Measurements from ENCODE around the gene GABRB1.

GABRB1 gene

GRCh38 chr4:47031011-47031678 is at the start of gene GABRB1:
TSS of gene GABRB1 (plus strand) at chr4:47031567.
- peak; percentile 10 for DNase-seq

GRCh38 chr4:46984781-46985180 is 46.6 kb upstream of the GABRB1 start:
- DNase-seq = no peak

GRCh38 chr4:46986922-46987638 is 44.3 kb upstream of the GABRB1 start:
- DNase-seq = no peak

- DNase-seq = no peak
Observed at GRCh38 chr4:46992338-46992737, 39.0 kb upstream of the GABRB1 start.

DNA sequence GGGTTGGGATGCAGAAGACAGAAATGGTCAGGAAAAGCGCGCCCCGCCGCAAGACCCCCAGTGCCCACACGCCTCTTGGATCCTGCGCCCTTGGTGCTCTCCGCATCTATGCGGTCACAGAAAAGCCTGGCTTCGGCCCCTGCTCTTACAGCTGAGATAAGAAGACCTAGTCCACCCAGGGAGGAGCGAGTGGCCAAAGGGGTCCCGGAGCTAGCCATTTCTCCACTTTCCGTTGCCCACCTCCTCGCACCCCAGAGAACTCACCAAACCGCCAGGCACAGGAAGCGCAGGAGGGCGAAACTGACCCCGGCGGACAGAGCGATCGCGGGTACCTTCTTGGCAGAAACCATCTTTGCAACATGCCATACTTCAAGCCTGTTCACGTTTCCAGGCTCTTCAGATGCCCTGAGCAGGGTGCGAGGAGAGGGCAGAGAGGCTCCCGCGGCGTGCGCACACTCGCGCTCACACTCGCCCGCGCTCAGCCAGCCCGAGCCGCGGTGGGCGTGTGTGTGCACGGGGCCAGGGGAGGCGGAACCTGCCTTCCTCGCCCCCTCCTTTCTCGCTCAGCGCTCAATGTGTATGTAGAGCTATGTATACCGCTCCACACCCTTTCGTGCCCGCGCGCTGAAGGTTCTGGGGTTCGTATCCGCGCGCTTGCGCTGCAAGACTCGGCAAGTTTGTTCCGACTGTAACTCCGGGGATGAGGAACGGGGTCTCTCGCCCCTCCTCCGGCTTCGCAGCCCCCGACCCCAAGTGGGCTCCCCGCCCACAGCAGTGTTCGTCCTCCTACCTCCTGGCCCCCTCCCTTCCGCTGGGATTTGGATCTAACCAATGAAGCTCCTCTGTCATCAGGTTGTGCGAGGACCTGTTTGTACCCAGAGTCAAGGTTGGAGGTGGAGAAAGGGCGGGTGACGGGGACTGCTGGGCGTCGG is 38.0 kb upstream of the GABRB1 start, which contains the start of gene GABRA4:
Gene GABRA4, minus strand, starts transcription at position 507 of the 932 bp plus-strand sequence. Its CDS starts 157 bp downstream, at position 350.
- no peak for DNase-seq

DNA sequence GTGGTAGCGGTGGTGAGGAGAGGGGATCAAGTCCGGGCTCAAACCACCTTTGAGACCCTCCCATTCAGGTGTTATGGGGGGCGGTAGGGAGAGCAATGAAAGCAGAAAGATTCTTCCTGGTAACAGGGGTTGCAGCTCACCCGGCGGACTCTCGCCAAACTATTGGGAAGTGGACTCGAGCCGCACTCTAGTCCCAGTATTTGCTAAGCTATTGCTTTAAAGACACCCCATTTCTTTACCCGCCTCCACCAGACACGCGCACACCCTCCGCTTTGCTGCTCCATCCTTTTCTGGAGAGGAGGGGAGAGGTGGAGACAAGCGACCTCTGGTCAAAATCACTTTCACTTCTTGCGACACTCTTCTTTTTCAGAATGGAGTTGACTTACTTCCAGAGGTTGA is 37.4 kb upstream of the GABRB1 start:
- DNase-seq = no peak

GRCh38 chr4:46999566-46999965 is 31.8 kb upstream of the GABRB1 start:
- no peak for DNase-seq

DNA sequence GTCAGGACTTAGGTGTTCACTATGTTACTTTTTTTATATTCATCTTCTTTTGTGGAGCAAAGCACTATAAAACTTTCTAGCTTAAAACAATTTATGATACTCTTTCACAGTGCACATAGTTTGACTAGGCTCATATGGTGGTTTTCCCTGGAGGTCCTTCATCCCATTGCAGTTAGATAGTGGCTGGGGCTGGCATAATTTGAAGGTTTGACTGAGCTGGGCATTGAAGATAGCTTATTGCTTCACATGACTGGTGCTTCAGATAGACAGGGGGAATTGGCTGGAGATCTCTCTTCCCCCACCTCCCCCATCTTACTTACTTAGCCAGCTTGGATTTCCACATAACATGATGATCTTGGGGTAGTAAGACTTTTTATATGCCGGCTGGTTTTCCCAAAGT is 31.0 kb upstream of the GABRB1 start:
- no peak for DNase-seq

DNA sequence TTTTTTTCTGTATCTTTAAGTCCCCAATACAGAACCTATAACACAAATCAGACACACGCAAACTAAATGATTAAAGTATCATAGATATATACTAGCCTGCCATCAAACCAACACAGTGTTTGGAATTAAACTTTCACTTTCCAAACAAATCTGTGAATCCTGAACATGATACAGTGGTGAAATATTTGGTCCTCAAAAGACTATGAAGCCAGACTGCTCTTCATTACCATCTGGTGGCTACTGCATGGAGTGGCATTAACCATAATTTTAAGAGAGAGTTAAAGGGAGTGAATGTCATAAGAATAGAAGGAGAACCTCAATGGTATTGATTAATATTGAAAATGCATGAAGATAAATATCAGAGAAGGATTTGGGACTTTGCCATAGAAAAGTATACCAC is 28.8 kb upstream of the GABRB1 start:
- DNase-seq = no peak

GRCh38 chr4:47010347-47010911 is 20.9 kb upstream of the GABRB1 start:
- DNase-seq = no peak

- DNase-seq = no peak
Observed at GRCh38 chr4:47010912-47011446, 20.4 kb upstream of the GABRB1 start.

GRCh38 chr4:47012676-47013075 is 18.7 kb upstream of the GABRB1 start:
- no peak for DNase-seq

DNA sequence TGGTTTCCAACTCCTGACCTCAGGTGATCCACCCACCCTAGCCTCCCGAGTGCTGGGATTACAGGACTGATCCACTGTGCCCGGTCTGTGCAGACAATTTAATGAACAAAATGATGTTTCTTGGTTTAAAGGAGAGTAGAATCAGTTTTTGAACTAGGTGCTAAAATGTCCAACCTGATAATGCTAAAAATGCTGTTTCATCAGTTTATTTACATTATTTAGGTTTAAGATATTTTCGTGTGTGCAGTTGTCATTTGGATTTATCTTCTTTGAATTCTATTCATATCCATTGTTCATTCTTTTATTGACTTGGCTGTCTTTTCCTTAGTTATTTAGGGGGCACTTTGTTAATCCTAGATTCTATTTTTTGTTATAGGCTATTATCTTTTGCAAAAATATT is 18.0 kb upstream of the GABRB1 start:
- DNase-seq = no peak

DNA sequence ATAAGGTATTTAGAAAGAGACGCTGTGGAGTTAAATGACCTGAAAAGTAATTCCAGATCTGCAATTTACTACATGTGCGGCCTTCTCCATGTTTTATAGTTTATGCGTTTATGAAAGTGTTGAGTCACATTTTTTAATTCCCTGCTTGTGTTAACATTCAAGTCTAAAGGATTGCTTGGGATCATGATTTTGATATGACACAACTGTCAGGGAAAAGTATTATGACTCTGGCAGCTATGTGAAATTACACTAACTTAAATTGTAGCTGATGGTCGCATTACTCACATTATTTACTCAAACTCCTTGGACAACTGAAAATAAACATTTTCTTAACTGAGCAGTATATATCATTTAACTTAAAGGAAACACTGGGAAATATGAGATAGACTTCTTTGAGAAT is 14.3 kb upstream of the GABRB1 start:
- DNase-seq = no peak

GRCh38 chr4:47017494-47017893 is 13.9 kb upstream of the GABRB1 start:
- no peak for DNase-seq

GRCh38 chr4:47031751-47032404 is 511 bp downstream of the GABRB1 start:
- DNase-seq = no peak

GRCh38 chr4:47032405-47033106 is 1.2 kb downstream of the GABRB1 start:
- DNase-seq = peak; percentile 35

GRCh38 chr4:47038263-47038662 is 6.9 kb downstream of the GABRB1 start:
- no peak for DNase-seq

DNA sequence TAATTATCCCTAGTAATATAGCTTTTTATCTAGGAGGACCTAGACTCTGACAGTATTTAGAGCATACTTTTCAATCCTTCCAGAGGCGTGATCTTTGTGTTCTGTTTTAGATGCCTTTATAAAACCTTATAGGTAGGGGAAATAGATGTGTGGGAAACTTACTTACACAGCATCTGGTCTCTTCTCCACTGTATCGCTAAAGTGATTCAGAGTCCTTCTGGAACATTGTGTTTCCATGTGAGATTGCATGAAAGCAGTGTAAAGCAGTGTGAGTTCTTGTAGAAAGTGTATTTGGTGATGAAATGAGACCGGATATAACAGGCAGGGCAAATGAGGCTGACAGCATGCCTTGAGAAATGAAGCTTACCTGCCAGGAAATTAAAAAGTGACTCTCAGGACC is 9.5 kb downstream of the GABRB1 start:
- no peak for DNase-seq

GRCh38 chr4:47043821-47044220 is 12.5 kb downstream of the GABRB1 start:
- DNase-seq = no peak

DNA sequence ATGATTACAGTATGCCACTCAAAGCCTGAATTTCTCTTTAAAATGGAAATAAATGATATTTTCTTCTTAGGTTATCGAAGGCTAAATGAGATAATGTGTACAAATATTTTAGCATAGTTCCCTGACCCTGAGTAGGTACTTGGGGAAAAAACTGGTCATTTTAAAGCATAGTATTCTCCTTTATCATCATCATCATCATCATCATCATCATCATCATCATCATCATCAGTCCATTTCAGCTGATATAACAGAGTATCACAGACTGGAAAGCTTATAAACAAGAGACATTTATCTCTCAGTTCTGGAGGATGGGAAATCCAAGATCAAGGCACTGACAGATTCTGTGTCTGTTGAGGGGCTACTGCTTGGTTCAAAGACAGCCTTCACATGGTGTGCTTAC is 13.9 kb downstream of the GABRB1 start:
- DNase-seq = no peak

DNA sequence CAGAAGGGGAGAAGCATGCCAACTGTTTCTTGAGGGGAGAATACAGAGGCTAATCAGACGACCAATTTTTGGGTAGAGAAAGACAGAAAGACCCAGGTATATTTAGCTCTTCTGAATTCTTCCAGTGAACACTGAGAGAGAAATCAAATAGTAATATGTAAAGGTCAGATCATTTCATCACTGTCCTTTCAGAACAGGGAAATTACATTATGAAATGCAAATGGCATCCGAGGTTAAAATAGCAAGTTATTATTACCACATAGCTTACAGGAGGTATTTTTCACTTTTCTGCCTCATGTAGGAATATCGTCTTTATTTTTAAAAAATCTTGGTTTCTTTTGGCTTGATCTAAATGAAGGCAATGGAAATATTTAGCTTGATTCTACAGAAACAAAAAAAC is 18.0 kb downstream of the GABRB1 start:
- no peak for DNase-seq
